Measurements from ENCODE around the gene HOXB2. TPM values are rescaled to one million over a fixed set of nuclear protein-coding genes. Genes with fewer than 3 reads are reported as not detected.

Gene HOXB2
- total RNA-seq, 4 donors from 2014 or later, result 1.4 to 9.6 (median 4.1) TPM

DNA sequence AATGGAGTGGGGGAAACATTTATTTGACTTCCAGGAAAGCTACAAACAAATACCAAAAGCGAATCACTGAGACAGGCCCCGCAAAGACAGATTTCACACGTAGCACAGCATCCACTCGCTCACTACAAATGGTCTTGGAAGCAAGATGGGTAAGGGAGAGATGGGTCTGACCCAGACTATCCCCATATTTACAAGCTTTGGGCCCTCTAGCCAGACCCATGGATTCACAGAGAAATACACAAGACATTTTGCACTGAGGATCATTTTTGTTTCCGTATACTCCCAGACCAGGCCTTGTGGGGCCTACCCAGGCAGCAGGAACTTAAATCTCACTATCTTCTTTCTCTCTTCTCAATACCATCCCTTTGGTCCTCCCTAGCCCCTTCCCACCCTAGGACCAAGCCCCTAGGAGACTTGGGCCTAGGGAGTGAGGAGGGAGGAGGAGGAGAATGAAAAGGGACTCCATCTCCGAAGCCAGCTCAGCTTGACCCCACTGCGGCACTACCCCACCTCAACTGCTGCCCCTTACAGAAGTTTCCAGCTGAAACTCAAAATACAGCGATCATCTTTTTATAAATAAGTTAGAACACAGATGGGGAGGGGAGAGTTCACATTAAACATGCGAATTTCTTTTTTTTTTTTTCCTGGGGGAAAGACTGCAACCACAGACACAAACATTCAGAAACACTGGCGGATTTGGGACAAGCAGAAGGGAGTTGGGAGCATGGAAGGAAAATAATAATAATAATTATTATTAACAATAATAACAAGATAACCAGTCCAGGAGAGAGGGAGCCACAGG, 46.5 kb upstream of the HOXB2 start:
- H3K36me3 ChIP-seq, result peaks cover 0 to 26% (median 0%) of the 10 kb centered on the region in 3 donors
- peak overlapping the region in 3 of 4 donors; percentile 34 to 92 (median 89) for H3K27ac ChIP-seq
- no peaks in the 10 kb centered on the region for H3K27me3 ChIP-seq
- peak overlapping the region in 2 of 4 donors; percentile 20 to 45 for H3K4me3 ChIP-seq
- no peaks in the 10 kb centered on the region for H3K9me3 ChIP-seq
- H3K4me1 ChIP-seq, result peaks cover 0 to 45% (median 8%) of the 10 kb centered on the region in 4 donors
- no peak for DNase-seq
- no peak for TF ChIP-seq POLR2A (IDR thresholded peaks at IDR 0.05)
- TF ChIP-seq, protein P1, sequence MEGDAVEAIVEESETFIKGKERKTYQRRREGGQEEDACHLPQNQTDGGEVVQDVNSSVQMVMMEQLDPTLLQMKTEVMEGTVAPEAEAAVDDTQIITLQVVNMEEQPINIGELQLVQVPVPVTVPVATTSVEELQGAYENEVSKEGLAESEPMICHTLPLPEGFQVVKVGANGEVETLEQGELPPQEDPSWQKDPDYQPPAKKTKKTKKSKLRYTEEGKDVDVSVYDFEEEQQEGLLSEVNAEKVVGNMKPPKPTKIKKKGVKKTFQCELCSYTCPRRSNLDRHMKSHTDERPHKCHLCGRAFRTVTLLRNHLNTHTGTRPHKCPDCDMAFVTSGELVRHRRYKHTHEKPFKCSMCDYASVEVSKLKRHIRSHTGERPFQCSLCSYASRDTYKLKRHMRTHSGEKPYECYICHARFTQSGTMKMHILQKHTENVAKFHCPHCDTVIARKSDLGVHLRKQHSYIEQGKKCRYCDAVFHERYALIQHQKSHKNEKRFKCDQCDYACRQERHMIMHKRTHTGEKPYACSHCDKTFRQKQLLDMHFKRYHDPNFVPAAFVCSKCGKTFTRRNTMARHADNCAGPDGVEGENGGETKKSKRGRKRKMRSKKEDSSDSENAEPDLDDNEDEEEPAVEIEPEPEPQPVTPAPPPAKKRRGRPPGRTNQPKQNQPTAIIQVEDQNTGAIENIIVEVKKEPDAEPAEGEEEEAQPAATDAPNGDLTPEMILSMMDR (IDR thresholded peaks at IDR 0.05), result no peak

DNA sequence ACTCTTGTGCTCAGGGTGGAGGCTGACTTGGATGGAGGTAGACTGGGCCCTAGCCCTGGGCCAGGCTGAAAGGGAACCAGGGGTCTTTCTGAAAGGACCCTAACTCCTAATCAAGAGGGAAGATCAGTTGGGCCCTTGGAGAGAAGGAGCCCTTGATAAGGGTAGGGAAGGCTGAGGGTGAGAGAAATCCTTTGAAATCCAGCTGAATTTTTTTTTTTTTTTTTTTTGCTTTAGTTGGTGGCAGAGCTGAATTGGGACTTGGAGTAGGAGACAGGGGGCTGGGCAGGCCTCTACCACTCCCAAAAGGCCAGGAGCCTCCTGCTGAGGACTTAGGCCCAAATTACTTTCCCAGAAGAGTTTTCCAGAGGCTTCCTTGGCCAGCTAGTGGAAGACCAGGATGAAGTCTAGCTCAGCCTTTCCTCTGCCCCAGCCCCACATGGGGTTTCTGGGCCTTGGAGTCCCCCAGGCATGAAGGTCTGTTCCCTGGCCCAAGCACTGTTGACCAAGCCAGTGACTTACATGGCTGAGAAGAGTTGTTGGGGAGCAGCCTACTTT, 45.8 kb upstream of the HOXB2 start:
- Histone ChIP-seq H3K27ac (peak overlapping the region; percentile 34 to 92 (median 66)), H3K4me1 (peaks cover 0 to 49% (median 10%) of the 10 kb centered on the region in 4 donors), H3K4me3 (peak overlapping the region in 2 of 4 donors; percentile 33 to 66), H3K9me3 (no peaks in the 10 kb centered on the region), H3K27me3 (no peaks in the 10 kb centered on the region), H3K36me3 (peaks cover 0 to 18% (median 0%) of the 10 kb centered on the region in 3 donors)
- TF ChIP-seq, protein P1 (IDR thresholded peaks at IDR 0.05), result no peak
- TF ChIP-seq POLR2A (IDR thresholded peaks at IDR 0.05), result no peak
- no peak for DNase-seq

DNA sequence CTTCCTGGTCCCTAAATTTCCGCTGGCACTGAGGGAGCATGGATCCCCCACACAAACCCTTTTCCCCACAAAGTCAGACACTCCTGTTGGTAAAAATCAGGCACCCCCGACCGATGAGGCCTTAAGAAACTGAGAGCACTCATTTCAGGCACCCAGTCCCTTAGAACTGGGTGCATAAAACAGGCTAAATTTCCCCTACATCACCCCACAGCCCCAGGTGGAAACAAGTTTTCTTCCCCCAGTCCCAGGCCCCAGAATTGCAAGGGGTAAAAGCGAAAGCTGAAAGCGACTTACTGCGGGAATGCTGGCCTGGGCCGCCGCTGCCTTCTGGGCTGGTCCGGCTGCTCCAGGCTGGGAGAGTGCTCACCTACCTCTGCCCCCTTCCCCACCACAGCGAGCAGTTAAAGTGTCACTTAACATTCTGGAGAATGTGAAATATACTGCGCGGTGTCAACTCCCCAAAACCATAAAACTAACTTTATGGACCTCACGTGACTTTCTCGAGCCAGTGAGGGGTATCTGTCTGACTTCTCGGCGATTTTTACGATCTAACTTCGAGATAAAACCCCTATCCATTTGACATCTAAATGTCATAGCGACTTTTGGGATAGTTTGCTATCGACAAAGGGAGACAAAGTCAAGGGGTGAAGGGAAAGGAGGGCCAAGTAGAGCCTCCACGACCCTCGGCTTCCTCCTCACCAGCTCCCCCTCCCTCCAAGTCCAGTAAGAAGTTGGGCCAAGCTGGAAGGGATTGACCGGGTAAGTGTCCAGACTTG, 45.1 kb upstream of the HOXB2 start, which contains the start of gene HOXB3:
TSS of gene HOXB3 (minus strand) at position 411 of the 776 bp plus-strand sequence. CDS start 37,767 bp downstream, outside the sequence.
- Histone ChIP-seq H3K36me3 (peaks cover 0 to 14% (median 0%) of the 10 kb centered on the region in 3 donors), H3K9me3 (no peaks in the 10 kb centered on the region), H3K4me3 (peak within 1 kb of the TSS in 2 of 4 donors; percentile 33 to 66), H3K4me1 (peaks cover 0 to 48% (median 10%) of the 10 kb centered on the region in 4 donors), H3K27ac (peak within 1 kb of the TSS; percentile 34 to 92 (median 66)), H3K27me3 (no peaks in the 10 kb centered on the region)
- no peak for TF ChIP-seq POLR2A (IDR thresholded peaks at IDR 0.05)
- TF ChIP-seq, protein P1 (IDR thresholded peaks at IDR 0.05), result no peak
- peak in 2 of 3 donors; percentile 45 to 56 for DNase-seq

DNA sequence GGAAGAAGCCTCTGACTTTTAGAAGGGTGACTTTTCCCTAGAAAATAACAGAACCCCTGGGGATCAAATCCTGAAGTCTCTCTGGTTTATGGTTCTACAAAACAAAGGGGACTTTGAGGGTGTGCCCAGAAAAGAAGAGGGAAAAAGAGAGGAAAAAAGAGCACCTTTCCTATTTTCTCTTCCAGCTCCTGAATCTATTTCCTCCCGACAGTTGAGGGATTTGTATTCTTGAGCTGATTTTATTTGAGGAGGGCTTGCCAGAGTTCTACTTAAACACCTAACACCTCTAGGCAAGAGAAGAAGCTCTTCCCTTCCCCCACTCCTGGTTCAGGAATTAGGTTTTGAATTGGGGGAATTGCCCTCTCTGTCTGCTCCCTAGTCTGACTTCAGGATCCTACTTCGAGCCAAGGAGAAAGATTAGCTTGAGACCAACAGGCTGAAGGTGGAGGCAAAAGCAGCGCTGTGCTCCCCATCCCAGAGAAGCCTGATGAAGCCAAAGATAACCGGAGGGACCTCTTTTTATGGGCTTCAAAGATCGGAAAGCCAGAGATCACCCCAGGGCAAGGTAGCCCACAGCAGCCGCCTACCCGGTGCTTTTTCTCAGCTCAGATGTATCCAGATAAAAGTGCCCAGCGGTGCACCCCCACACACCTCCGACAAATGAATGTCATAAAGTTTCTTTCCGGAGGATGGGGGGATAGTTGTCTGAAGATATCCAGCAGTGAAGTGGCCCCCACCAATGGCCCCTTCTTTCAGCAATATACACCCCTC, 44.3 kb upstream of the HOXB2 start:
- peak in 1 of 3 donors; percentile 43 for DNase-seq
- Histone ChIP-seq H3K4me1 (peaks cover 0 to 54% (median 10%) of the 10 kb centered on the region in 4 donors), H3K36me3 (peaks cover 0 to 12% (median 0%) of the 10 kb centered on the region in 3 donors), H3K9me3 (no peaks in the 10 kb centered on the region), H3K4me3 (peak overlapping the region in 2 of 4 donors; percentile 33 to 66), H3K27ac (peak overlapping the region; percentile 14 to 92 (median 62)), H3K27me3 (no peaks in the 10 kb centered on the region)
- TF ChIP-seq, protein P1 (IDR thresholded peaks at IDR 0.05), result no peak
- TF ChIP-seq POLR2A (IDR thresholded peaks at IDR 0.05), result no peak
